NCI-H2196 treated with DMSO at 0.1 percent for 48 hours (cell line): Measurements from ENCODE around the gene TMEM203.

Experiments used
- DNase-seq: peaks from one replicate; lab custom pipeline; 2025; ENCODE audit not compliant: unreplicated experiment; lab: John Stamatoyannopoulos, UW

Gene TMEM203

DNA sequence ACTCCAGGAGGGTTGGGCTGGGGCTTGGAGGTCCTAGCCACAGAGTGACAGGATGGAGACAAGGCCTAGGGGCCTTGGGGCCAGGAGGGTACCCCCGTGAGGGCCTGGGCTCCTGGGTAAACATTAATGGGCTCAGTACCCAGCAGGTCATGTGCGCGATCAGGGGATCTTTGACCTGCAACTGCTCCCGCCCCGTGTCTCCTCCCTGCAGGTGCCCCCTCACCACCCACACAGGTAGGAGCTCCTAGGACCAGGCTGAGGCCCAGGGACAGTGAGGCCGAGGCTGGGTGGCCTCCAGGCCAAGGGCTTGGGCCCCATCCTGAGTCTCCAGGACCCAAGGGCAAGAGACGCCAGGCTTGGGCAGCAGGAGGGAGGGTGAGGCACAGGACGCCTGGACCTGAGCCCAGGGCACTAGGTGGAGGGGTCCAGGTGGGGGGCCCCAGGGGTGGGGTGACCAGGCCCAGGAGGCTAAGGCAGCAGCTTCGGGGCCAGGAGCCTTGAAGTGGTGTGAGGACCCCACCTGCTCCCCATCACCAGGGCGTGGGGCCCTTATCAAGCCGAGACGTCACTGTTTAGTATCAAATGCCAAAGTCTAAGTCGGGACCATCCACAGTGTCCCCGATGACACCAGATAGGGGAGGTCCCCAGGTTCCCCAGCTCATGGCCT lies 25.4 kb upstream of the TMEM203 start, which contains the start of gene SLC34A3:
TSS of gene SLC34A3 (plus strand) at position 197 of the 667 bp plus-strand sequence. CDS start 802 bp downstream, outside the sequence.
- no peak for DNase-seq

DNA sequence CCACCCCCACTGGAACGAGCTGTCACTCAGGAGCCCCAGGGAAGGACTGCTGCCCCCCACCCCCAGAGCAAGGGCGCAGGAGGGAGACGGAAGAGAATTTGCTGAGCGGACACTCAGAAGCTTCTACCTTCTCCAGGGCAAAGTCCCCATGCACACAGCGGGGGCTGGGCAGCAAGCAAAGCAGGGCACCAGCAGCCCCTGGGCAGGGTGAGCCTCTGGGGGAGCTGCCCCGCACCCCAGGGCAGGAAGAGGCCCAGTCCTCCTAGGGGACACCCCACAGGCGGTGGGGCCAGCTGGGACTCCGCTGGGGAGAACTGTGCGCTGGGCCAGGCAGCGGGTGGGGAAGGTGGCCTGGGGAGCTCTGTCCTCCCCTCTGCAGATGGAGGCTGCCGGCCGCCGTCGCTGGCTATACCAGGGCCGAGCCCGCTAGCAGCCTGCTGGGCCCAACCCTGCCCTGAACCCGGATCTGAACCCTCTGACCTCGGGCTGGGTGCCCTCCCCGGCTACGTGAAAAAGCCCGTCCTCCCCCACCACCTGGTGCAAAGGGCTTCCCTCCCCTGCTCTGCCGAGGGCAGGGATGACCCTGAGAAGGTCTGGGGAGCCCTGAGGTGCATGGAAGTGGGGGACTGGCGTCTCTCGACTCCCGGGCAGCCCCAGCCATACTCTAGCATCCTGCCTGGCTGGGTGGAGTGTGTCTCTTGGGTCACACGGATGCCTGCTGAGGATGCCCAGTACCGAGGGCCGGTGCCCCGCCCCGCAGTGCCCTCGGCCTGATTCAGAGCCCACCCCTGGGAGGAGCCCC lies 24.7 kb upstream of the TMEM203 start:
- DNase-seq: no peak

DNA sequence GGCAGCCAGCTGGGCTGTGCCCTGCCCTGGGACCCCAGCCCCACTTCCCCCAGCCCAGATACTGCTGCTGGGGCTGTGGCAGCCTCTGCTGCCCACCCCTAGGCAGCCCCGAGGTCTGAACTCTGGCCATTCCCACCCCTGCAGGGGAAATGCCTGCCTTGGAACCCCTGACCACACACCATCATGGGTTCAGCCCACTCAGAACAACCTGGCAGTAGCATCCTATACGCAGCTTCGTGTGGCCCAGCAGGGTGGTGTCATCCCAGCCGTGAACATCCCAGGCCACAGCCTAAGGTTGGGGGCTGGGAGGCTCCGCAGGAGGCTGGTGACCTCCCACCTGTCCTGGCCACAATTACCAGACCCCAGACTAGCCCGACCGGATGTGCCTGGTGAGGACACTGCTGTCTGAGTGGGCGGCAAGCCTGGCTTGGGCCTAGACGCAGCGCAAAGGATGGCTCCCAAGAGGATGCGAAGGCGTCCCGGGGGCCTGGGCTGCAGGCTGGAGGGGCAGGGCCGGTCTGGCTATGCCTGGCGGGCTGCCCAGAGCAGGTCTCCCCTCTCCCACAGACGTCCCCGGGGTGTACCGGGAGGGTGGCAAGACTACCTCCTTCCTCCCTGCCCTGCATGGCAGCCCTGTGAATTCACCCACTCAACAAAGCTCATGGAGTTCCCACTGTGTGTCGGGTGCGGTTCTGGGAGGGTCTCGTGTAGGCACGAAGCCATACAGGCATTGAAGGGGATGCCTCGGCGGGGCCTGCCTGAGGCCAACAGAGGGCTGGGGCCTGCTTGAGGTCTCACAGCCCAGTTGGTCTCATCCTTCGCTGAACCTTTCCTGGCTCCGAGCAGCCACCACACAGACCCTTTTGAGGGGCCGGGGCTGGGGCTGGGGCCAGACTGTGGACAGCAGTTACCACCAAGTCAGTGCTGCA lies 23.8 kb upstream of the TMEM203 start:
- no peak for DNase-seq

DNA sequence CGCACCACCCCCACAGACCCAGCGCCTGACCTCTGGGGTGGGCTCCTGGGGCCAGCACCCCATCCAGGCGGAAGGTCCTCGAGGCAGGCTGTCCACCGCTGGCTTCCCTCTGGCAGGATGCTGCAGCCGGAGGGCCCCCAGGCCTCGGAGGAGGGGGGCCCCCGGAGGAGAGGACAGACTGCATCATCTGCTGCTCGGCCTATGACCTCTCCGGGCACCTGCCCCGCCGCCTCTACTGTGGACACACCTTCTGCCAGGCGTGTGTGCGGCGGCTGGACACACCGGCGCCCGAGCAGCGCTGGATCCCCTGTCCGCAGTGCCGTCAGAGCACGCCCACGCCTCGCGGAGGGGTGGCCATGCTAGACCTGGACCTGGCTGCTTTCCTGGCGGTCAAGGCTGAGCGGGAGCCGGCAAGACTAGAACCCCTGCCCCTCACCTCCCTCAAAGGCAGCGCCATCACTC lies 23.1 kb upstream of the TMEM203 start:
- DNase-seq: peak; percentile 48

DNA sequence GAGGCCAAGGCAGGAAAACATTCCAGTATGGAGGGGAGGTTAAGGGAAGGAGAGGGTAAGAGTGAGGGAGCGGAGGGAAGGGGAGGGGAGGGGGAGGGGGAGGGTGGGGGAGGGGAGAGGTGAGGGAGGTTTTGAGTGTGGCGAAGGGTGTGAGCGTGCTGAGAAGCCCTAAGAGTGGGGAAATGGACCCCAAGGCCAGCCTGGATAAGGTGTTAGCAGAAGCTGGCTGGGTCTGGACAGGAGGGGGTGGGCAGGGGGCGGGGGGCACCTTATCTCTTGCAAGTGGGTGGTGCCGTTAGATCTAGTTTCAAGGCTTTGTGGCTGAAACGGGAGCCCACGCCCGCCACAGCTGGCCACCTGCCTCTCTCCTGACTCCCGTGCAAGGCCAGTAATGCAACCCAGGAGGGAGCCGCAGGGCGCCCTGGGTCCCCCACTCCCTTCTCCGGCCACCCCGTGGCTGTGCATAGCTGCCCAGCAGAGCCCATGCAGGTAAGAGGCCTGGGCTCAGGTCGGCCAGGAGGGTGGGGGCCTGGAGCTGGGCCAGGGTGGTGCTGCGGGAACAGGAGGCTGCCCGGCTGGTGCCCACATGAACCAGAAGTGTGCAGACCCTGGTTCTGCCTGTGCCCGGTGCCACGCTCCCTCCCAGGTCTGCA lies 22.5 kb upstream of the TMEM203 start:
- DNase-seq: no peak

DNA sequence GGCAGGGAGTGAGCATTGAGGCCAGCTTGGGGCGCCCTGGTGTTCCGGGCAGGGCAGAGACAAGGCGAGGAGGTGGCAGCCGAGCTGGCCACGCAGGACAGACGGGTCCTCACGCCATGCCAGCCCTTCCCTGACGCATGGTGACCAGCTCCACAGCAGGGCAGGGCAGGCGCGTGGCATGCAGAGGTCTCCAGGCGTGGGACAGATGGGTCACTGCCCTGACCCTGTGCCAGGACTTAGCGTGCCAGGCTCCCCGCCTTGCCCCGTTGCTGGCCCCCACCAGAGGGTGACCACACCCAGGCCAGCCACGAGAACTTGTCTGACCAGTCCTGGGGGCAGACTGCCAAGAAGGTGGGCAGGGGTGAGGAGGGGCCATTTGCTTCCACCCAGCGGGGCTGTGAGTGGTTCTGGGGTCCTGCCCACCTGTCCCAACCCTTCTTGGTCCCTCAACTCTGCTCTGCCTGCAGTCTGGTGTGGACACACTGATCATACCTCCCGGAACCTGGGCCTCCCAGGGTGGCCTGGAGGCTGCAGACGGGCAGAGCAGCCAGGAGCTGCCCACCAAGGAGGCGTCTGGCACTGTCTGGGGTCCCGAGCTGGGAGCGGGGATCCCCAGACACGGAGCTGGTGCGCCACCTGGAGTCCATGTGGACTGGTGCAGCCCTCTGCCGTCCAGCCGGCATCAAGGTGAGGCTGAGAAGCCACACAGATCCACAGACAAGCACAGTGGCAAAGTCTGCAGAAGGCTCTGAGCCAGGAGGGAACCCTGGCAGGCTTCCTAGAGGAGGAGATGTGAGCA lies 21.8 kb upstream of the TMEM203 start, which contains the start of gene RNF224:
TSS of gene RNF224 (plus strand) at position 449 of the 799 bp plus-strand sequence. CDS start 834 bp downstream, outside the sequence.
- peak; percentile 59 for DNase-seq

DNA sequence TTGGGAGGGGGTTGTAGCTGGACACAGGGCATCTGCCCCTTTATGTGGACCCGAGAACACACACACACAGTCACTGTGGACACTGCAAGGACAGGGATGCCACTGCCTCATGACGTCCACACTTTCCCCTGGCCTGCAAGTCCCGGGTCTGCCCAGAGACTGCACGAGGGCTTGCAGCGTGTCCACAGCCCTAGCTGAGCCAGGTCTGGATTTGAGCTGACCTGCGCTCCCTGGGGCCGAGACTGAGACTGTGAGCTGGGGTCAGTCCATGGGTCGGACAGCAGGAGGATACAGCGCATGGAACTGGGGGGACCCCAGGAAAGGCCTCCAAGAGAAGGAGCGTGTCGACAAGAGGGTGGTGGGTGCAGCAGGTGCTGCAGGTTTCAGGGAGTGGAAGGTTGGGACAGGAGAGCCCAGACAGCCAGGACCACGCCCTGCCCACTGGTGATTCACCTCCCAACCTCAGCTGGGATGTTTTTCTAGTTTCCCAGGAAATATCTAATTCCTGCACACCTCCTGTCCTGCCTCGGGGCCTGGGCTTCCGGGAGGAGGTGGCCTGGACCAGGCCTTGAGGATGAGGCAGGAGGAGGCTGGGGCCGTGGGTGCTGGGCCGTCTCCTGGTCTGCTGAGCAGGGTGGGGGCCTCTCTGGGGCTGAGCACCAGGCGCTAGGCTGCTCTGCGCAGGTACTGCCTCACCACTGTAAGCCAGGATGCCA lies 21.0 kb upstream of the TMEM203 start:
- DNase-seq: no peak

DNA sequence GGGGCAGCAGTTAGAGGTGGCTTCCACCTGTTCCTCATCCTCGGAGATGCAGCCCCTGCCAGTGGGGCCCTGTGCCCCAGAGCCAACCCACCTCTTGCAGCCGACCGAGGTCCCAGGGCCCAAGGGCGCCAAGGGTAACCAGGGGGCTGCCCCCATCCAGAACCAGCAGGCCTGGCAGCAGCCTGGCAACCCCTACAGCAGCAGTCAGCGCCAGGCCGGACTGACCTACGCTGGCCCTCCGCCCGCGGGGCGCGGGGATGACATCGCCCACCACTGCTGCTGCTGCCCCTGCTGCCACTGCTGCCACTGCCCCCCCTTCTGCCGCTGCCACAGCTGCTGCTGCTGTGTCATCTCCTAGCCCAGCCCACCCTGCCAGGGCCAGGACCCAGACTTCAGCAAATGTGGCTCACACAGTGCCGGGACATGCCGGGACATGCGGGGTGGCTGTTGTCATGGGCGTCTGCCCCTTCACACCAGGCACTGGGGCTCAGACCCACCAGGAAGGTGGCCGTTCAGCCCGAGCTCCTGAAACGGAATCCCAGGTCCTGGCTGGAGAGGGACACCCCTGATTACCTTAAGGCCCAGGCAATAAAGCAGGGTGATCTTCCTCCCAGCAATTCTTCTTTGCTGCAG lies 20.4 kb upstream of the TMEM203 start:
- no peak for DNase-seq

DNA sequence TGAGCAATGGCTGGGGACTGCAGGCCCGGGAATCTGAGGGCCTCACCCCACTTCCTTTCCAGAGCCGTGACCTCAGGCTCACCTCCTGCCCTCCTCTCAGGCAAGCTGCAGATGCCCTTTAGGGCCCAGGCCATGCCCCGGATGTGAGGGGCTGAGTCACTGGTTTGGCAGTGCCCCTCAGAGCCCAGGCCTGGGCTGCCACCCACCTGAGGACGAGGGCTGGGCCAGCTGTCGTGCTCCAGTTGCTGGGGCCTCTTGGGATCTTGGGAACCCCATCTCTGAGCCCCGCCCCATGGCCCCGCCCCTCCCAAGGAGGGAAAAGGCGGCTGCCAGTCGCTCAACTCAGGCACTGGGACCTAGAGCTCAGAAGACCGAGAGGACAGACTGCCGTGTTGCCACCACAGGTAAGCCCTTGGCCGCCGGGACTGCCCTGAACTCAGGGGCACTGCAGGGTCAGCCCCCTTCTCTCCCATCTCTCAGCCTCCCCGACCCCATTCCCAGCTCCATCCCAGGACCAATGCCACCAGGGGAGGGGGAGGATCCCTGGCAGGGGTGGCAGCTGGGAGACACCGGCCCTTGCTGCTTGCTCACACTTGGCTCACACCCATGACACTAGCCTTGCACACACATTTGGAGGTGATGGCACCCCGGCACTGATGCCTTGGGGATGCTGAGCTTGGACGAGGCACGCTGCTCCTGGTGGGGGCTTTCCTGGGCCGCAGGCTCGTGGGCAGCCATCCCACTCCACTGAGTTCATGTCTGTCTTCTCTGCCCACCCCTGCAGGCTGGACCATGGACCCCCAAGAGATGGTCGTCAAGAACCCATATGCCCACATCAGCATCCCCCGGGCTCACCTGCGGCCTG lies 19.6 kb upstream of the TMEM203 start, which contains the start of gene CYSRT1:
TSS of gene CYSRT1 (plus strand) at position 345 of the 865 bp plus-strand sequence. CDS start at position 793, 448 bp downstream.
- DNase-seq: no peak

DNA sequence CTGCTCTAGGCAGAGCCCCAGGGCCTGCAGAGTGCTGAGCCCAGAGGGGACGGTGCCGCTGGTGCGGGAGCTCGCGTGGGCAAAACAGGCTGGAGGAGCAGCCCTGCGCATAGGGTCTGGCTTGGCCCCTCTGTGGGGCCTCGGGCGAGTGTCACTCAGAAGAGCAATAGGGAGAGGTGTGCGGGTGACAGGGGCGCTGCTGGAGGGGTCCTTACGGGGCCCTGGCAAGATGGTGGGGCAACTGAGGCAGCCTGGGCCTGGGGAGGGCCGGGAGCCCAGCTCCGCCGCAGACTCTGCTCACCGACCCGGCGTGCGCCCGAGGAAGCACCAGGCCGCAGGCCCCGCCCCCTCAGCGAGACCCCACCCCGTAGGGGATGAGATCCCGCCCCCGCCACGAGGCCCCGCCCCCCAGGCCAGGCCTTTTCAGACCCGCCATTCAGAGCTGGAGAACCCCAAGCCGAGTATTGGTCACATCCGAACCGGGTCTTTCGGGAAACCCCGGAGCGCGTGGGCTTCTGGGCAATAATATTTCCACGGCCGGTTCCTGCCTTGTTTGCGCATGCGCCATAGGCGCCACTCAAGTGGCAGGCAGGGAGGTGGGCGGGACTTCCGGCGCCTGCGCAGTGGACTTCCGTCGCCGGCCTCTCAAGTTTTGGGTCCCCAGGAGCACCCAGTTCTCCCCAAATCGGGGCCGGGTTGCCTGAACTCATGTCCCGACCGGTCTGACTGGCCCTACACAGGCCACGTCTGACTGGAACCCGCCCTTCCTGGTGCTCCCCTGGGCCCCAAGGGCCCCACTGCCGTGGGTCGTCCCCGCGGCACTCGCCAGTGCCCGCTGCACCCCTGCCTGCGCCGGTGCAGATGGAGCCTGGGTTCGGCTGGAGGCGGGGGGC lies 17.9 kb upstream of the TMEM203 start:
- peak; percentile 94 for DNase-seq

DNA sequence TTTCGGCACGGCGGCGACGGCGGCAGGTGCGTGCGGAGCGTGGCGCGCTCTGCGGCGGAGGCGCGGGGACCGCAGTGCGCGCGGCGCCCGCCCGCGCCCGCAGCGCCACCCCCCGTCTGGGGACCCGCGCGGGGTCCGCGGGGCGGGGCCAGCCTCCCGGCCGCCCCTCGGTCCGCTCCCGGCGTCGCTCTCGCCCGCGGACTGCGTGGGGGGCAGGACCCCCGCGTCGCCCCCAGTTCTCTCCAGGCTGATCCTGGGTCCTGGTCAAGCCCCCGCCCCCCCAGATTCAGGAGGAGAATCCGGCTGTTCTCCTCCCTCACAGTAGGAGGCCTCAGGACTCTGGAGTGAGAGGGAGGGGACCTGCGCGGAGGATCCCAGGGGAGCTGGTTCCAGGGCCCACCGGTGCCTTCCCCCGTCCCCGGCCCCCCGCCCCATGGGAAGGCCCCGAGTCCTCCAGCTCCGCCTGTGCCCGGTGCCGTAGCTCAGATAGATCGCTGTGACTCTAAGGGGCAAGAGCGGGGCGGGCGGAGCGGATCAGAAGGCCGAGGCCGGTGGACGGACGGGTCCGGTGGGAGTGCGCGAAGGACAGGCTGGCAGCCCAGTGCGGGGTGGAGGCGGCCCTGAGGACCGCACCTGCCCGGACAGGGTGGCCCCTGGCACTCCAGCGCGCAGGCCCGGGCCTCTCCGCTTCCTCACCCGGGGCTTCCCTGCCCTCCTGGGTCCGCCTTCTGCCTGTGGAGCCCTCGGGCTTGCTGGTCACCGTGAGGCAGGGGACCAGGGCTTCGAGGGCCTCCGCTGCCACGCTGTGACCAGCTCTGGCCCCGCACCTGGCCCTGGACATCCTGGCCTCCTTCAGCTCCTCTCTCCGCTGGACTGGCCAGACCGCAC lies 17.0 kb upstream of the TMEM203 start, which contains the start of gene RNF208:
TSS of gene RNF208 (minus strand) at position 51 of the 888 bp plus-strand sequence. CDS start 1,028 bp downstream, outside the sequence.
- DNase-seq: no peak

DNA sequence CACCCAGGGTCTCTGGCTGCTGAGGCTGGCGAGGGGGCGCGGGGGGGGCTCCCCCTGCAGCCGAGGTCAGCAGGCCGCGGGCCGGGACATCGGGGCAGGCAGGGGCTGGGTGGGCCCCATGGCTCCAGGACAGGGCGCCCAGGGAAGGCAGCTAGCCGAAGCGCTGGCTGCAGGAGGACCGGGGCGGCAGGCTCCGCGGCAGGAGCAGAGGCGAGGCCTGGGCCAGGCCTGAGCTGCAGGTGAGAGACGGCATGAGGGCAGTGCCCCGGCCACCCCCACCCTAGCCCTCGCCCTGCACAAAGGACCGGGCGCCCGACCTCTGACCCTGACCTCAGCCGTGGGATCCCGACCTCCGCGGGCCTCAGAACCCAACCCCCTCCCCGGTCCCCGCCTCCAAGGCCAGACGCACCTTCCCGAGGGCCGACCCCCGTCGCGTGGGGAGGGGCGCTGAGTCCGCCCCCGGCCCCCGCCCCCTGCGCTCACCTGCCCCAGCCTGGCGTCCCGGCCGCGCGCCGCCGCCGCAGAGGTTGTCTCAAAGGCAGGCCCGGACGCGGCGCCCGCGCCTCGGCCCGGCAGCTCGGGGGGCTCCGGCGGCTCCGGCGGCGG lies 16.2 kb upstream of the TMEM203 start:
- DNase-seq: no peak

DNA sequence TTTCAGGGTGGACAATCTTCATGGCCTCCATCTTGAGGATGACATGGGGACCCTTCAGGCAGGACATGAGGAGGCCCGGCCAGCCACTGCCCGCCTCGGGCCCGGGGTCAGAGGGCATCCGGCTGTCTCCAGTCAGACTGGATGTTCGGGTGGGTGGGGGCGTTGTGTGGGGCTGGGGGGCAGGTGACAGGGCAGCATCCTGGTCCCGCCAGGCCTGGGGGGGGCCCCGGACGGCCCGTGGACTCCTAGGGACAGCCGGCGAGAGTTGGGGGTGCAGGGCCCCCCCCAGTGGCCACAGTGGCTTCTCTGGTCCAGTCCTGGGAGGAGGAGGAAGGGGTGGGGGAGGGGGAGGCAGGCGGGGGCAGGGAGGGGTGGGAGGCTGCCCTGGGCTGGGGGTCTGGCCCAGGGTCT lies 15.7 kb upstream of the TMEM203 start:
- DNase-seq: no peak

DNA sequence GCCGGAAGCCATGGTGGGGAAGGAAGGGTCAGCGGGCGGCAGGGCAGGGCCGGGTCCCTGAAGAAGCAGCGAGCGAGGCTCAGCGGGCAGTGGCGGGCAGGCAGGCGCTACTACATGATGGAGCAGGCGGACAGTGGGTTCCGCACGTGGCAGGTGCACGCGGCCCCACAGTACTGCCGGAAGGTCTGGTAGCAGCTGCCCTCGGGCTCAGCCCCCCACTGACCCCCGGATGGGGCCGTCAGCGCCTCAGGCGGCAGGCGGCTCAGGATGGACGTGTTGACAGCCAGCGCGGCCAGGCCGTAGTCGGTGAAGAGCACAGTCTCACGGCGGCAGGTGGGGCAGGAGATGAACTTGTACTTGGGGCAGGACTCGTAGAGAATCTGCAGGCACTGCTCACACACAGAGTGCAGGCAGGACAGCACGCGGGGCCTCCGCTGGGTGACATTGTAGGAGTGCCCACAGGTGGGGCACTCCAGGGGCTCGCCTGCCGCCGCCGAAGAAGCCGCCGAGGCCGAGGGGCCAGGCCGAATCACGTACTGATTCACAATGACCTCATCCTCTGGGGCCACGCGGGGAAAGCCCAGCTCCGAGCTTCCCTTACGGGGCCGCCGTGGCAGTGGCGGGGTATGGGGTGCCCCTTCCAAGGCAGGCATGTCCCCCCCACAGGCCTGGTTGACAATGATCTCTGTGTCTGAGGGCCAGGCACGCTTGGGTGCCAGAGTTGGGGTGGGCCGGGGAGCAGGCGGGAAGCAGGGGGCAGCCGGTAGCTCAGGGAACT lies 15.1 kb upstream of the TMEM203 start:
- DNase-seq: no peak
